Measurements from ENCODE around the gene FOXJ1.

FOXJ1 gene

DNA sequence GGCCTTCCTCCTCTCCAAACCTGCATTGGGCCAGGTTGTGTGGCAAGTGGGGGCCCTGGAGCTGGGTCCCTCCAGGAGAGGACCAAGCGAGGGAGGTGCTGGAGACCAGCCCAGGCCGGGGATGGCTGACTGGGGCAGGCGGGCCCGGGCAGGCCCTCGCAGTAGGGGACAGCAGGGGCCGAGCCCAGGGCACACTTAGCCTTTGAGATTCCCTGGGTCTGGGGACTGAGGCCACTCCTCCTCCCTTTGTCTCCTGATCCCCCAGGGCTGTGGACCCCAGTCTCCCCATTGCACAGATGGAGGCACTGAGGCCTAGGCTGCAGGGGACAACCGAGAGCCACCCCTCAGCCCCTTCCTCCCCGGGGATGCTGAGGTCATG is 5.2 kb downstream of the FOXJ1 start:
- Histone ChIP-seq H3K9ac (ENCODE audit: low read length) (no peak overlapping the region), H3K27me3 (ENCODE audit: control insufficient read depth, insufficient read depth, low read length) (peaks cover 21% of the 10 kb centered on the region), H3K36me3 (ENCODE audit: control insufficient read depth, insufficient read depth, low read length) (no peaks in the 10 kb centered on the region), H3K4me3 (ENCODE audit: low read length) (no peak overlapping the region), H3K27ac (ENCODE audit: low read depth, low read length) (no peak overlapping the region), H3K4me1 (ENCODE audit: control insufficient read depth, insufficient read depth, low read length) (peaks cover under 1% of the 10 kb centered on the region)

DNA sequence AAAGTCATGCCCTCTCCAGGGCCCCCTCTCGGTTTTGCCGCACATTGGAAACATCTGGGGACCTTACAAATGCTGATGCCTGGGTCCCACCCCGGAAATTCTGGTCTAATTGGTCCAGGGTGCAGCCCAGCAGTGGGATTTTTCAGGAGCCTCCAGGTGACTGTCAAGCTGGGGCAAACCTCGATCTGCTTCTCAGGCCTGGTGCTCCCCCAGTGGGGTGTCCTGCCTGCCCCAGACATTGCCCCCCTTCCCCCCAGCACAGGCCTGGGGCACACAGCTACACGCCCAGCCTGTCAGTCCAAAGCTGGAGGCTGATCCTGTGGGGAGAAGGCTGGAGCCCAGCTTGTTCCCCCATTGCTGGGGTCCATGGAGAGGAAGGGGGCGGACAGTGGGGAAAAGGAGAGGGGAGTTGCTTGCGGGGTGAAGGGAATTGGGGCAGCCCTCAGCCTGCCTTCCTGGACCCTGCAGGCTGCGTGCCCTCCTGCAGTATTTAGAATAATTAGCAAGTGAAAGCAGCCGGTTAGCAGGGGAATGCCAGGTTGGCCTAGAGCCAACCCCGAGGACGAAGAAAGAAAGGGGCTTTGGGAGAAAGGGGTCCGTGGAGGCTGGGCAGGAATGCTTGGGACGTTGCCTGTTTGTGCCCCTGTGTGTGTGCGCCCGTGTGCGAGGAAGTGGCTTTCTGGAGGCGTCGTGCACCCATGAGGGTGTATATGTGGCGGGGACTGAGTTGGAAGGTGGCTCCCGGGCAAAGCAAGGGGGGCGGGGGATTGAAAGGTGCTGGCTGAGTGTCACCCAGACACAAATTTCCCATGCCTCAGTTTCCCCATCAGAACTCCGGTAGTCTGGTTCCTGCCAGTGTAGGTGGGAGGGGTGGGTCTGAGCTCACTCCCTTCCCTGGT is 5.9 kb downstream of the FOXJ1 start:
- no peak overlapping the region for H3K27ac ChIP-seq (ENCODE audit: low read depth, low read length)
- no peaks in the 10 kb centered on the region for H3K36me3 ChIP-seq (ENCODE audit: control insufficient read depth, insufficient read depth, low read length)
- H3K9ac ChIP-seq (ENCODE audit: low read length) = no peak overlapping the region
- no peaks in the 10 kb centered on the region for H3K4me1 ChIP-seq (ENCODE audit: control insufficient read depth, insufficient read depth, low read length)
- no peak overlapping the region for H3K4me3 ChIP-seq (ENCODE audit: low read length)
- H3K27me3 ChIP-seq (ENCODE audit: control insufficient read depth, insufficient read depth, low read length) = peaks cover 17% of the 10 kb centered on the region

DNA sequence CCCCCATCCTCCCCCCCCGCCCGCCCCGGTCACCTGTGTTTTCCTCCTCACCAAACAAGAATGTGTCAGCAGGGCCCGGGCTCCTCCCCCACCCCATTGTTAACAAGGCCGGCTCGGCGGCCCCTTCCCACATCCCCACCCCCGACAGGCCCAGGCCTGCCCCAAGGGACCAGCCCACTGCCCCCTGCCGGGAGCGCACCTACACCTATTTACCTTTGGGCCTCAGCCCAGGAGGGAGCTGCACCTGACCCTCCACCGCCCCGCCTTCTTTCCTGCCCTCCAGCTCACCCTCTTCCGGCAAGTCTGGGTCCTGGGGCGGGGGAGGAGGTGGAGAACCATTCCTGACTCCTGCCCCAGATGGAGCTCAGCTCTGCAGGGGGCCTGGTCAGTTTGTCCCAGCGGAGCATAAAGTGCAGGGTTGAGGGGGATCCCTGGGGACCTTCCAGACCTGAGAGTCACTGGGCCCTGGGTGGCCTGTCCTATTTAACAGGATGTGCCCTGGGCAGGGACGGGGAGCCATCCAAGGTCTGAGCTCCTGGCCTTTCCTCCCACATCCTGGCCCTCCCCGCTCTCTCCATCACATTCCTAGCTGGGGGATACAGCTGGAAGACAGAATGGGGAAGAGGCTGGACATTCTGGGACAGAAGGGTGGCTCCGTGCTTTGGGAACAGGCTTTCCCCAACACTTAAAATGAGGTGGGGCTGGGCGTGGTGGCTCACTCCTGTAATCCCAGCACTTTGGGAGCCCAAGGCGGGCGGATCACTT is 8.3 kb downstream of the FOXJ1 start:
- H3K4me3 ChIP-seq (ENCODE audit: low read length) = no peak overlapping the region
- no peaks in the 10 kb centered on the region for H3K4me1 ChIP-seq (ENCODE audit: control insufficient read depth, insufficient read depth, low read length)
- H3K27me3 ChIP-seq (ENCODE audit: control insufficient read depth, insufficient read depth, low read length) = peaks cover 3% of the 10 kb centered on the region
- no peak overlapping the region for H3K27ac ChIP-seq (ENCODE audit: low read depth, low read length)
- no peak overlapping the region for H3K9ac ChIP-seq (ENCODE audit: low read length)
- no peaks in the 10 kb centered on the region for H3K36me3 ChIP-seq (ENCODE audit: control insufficient read depth, insufficient read depth, low read length)

DNA sequence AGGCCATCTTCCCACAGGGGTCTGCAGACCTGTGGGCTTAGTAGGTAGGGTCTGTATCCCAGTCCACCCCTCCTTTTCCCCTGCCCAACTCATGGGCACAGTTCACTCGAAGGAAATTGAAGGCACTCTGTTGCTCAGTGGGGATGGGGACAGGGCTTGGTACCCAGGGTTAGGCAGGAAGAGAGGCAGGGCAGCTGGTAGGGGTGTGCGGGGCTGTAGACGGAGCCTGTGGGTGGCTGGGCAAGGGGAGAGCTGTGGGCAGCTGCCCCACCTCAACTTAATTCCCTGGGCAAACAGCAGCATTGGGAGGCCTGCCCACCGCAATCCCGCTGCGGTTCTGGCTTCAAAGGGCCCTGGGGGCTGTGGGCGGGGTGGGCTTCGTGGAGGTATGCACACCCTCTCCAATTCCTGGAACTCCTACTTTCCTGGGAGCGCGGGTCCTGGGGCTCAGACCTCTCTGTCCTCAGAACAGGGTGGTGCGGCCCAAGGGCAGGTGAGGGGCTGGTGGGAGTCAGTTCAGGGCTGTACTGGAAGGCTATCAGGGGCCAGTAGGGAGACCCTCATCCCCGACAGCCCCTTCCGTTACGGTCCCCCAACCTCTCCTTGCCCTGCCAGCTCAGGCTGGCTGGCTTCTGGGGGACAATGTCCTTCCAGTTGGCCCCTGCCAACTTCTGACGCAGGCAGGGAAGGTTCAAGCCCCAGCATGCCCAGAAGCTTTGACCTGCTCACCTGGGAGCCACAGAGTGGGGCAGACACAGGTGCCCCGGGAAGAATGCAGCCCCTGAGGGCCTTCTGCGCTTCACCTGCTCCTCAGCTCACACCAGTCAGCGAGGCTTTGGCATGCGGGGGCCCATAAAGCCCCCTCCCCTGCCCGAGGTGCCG is 9.1 kb downstream of the FOXJ1 start:
- H3K4me3 ChIP-seq (ENCODE audit: low read length) = no peak overlapping the region
- H3K9ac ChIP-seq (ENCODE audit: low read length) = no peak overlapping the region
- no peaks in the 10 kb centered on the region for H3K4me1 ChIP-seq (ENCODE audit: control insufficient read depth, insufficient read depth, low read length)
- no peaks in the 10 kb centered on the region for H3K36me3 ChIP-seq (ENCODE audit: control insufficient read depth, insufficient read depth, low read length)
- peaks cover 3% of the 10 kb centered on the region for H3K27me3 ChIP-seq (ENCODE audit: control insufficient read depth, insufficient read depth, low read length)
- H3K27ac ChIP-seq (ENCODE audit: low read depth, low read length) = no peak overlapping the region

DNA sequence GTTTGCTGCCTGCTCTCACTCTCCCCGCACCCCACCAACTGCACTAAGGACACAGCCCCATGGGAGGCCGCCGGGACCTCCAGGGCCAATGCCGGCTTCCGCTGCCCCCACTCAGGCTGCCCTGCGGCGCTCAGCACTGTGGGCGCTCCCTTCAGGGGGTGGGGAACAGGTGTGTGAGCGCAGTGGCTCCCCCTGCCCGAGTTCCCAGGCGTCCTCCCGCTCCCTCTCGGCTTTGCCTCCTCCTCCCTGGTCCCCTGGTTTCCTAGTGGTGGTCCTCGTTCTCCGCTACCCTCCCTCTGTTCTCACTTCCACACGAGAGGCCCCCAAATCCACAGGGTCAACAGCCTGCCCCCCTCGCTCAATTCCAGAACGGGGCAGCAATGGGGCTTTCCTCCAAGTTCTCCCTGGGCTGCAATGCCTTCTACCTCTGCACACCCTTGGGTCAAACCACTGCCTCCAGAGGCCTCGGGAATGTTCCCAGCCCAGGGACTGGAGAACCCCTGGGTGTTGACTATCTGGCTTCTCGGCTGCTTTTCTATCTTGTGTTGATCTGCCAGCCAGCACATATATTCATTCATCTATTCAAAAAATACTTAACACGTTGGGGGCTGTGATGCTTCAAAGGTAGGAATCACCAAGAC is 9.9 kb downstream of the FOXJ1 start:
- H3K27me3 ChIP-seq (ENCODE audit: control insufficient read depth, insufficient read depth, low read length) = peaks cover 3% of the 10 kb centered on the region
- no peaks in the 10 kb centered on the region for H3K4me1 ChIP-seq (ENCODE audit: control insufficient read depth, insufficient read depth, low read length)
- H3K4me3 ChIP-seq (ENCODE audit: low read length) = no peak overlapping the region
- H3K9ac ChIP-seq (ENCODE audit: low read length) = no peak overlapping the region
- no peak overlapping the region for H3K27ac ChIP-seq (ENCODE audit: low read depth, low read length)
- no peaks in the 10 kb centered on the region for H3K36me3 ChIP-seq (ENCODE audit: control insufficient read depth, insufficient read depth, low read length)

DNA sequence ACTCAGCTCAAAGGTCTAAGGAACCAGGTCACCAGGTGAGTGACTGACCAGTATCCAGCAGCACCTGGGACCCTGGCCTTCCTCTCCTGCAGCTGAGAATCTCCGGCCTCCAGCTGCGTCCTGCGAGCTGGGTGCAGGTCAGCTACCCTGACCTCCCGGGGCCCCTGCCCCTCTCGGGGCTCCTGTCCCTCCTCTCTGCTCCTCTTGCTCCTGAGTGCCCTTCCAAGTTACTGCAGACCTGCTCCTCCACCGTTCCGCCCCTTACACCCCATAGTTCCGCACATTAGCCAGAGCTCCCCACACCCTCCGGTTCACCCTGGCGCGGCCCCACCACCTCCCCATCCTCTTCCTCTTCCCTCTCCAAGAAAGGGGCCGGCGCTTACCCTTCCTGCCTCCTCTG is 10.6 kb downstream of the FOXJ1 start:
- no peak overlapping the region for H3K27ac ChIP-seq (ENCODE audit: low read depth, low read length)
- peaks cover 3% of the 10 kb centered on the region for H3K27me3 ChIP-seq (ENCODE audit: control insufficient read depth, insufficient read depth, low read length)
- H3K9ac ChIP-seq (ENCODE audit: low read length) = no peak overlapping the region
- H3K4me3 ChIP-seq (ENCODE audit: low read length) = no peak overlapping the region
- H3K36me3 ChIP-seq (ENCODE audit: control insufficient read depth, insufficient read depth, low read length) = no peaks in the 10 kb centered on the region
- H3K4me1 ChIP-seq (ENCODE audit: control insufficient read depth, insufficient read depth, low read length) = no peaks in the 10 kb centered on the region

DNA sequence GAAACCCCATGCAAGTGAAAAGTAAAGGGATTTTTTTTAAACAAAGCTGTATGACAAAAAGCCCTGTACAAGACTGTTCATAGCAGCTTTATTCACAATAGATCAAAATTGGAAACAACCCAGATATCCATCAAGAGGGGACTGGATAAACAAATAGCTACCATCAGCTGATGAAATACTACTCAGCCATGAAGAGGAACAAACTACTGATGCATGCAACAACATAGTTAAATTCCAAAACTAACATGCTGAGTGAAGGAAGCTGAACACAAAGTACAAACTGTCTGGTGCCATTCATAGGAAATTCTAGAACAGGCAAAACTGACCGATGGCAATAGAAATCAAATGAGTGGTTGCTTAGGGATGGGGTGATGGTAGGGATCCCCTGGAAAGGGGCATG is 15.1 kb downstream of the FOXJ1 start:
- Histone ChIP-seq H3K4me1 (ENCODE audit: control insufficient read depth, insufficient read depth, low read length) (no peaks in the 10 kb centered on the region), H3K27ac (ENCODE audit: low read depth, low read length) (no peak overlapping the region)

DNA sequence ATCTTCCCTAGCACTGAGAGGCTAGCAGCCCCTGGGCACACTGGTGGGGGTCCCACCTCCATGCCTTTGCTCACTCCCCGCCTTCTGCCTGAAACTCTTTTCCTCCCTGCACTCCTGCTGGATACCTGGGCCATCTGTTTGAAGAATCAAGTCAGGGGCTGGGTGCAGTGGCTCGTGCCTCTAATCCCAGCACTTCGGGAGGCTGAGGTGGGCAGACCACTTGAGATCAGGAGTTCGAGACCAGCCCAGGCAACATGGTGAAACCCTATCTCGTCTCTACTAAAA is 15.7 kb downstream of the FOXJ1 start:
- Histone ChIP-seq H3K4me1 (ENCODE audit: control insufficient read depth, insufficient read depth, low read length) (no peaks in the 10 kb centered on the region), H3K27me3 (ENCODE audit: control insufficient read depth, insufficient read depth, low read length) (no peaks in the 10 kb centered on the region), H3K4me3 (ENCODE audit: low read length) (no peak overlapping the region), H3K36me3 (ENCODE audit: control insufficient read depth, insufficient read depth, low read length) (no peaks in the 10 kb centered on the region), H3K9ac (ENCODE audit: low read length) (no peak overlapping the region), H3K27ac (ENCODE audit: low read depth, low read length) (no peak overlapping the region)

More for the DNA sequence above, 15.1 kb downstream of the FOXJ1 start:
- H3K4me3 ChIP-seq (ENCODE audit: low read length) = no peak overlapping the region
- no peaks in the 10 kb centered on the region for H3K36me3 ChIP-seq (ENCODE audit: control insufficient read depth, insufficient read depth, low read length)
- H3K27me3 ChIP-seq (ENCODE audit: control insufficient read depth, insufficient read depth, low read length) = no peaks in the 10 kb centered on the region
- H3K9ac ChIP-seq (ENCODE audit: low read length) = no peak overlapping the region

DNA sequence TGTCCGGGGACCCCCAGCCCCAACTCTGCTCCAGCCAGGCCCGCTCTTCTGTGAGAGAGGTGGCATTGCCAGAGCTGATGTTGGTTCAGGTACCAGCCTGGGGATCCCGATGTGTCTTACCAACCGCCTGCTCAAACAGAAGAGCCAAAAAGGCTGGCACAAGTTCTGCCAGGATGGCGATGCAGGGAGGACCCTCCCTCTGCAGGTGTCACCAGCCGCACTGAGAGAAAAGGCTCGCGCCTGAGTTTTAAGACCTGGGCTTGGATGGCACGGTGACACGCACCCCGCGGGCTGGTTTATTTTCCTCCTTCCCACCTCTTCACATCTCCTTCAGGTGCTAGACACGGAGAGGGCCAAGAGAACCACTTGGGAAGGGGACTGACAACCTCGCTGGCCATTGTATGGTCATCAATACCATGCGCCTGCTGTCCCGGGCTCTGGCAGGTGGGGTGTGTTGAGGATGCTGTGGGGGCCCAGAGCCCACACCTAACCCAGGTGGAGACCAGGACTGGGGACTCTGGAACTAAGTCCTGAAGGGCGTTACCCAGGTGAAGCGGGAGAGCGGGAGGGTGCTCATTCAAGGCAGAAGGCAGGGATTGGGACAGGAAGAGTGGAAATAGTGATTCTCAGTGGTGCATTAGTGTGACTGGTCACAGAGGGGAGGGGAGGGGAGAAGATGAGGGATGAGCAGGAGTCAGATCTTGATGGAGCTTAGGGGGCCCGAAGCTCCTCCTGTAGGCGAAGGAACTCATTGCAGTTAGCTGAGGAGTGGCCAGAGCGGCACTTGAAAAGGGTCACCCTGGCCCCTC is 16.3 kb downstream of the FOXJ1 start:
- Histone ChIP-seq H3K4me3 (ENCODE audit: low read length) (no peak overlapping the region), H3K9ac (ENCODE audit: low read length) (no peak overlapping the region), H3K4me1 (ENCODE audit: control insufficient read depth, insufficient read depth, low read length) (no peaks in the 10 kb centered on the region), H3K27me3 (ENCODE audit: control insufficient read depth, insufficient read depth, low read length) (no peaks in the 10 kb centered on the region), H3K27ac (ENCODE audit: low read depth, low read length) (no peak overlapping the region), H3K36me3 (ENCODE audit: control insufficient read depth, insufficient read depth, low read length) (no peaks in the 10 kb centered on the region)

DNA sequence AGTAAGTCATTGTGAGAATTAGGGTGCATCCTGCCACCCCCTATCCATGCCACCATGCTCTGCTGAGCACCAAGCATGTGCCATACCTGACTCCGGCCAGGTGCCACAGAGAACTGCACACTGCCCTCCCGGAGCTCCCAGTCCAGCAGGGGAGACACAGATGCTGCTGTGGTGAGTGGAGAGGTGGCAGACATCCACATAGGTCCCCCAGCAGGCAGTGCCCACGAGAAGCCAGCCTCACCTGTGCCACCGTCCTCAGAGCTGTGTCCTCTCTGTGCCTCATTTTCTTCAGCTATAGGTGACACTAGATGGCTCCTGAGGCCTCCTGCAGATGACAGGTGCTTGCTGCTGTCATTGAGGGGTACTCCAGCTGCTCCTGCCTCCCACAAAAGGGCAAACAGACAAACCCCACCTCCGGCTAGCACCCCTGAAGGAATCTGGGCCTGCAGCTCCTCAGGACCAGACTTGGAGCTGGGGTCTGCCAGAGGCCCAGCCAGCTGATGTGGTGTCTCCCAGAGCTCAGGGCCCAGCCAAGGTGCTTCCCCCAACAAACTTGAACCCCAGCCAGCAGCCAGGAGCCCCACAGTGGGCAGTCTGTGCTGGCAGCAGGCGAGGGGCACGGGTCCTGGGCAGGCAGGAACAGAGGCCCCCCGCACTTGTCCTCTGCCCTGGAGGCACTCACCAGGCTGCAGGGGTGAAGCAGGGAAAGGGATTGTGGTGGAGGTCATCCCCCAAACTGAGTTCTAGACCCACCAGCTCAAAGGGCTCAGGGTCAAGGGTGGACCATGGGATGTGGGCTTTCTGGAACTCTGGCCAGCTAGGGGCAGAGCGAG is 17.1 kb downstream of the FOXJ1 start:
- H3K4me1 ChIP-seq (ENCODE audit: control insufficient read depth, insufficient read depth, low read length) = no peaks in the 10 kb centered on the region
- H3K36me3 ChIP-seq (ENCODE audit: control insufficient read depth, insufficient read depth, low read length) = no peaks in the 10 kb centered on the region
- no peak overlapping the region for H3K9ac ChIP-seq (ENCODE audit: low read length)
- H3K27me3 ChIP-seq (ENCODE audit: control insufficient read depth, insufficient read depth, low read length) = no peaks in the 10 kb centered on the region
- H3K4me3 ChIP-seq (ENCODE audit: low read length) = no peak overlapping the region
- H3K27ac ChIP-seq (ENCODE audit: low read depth, low read length) = no peak overlapping the region

DNA sequence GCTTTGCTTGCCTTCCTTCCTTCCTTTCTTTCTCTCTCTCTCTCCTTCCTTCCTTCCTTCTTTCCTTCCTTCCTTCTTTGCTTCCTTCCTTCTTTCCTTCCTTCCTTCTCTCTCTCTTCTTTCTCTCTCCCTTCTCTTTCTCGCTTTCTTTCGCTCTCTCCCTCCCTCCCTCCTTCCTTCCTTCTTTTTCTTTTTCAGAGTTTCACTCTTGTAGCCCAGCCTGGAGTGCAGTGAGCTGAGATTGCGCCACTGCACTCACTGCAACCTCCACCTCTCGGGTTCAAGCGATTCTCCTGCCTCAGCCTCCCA is 17.9 kb downstream of the FOXJ1 start:
- no peaks in the 10 kb centered on the region for H3K36me3 ChIP-seq (ENCODE audit: control insufficient read depth, insufficient read depth, low read length)
- H3K9ac ChIP-seq (ENCODE audit: low read length) = no peak overlapping the region
- H3K4me1 ChIP-seq (ENCODE audit: control insufficient read depth, insufficient read depth, low read length) = no peaks in the 10 kb centered on the region
- no peak overlapping the region for H3K4me3 ChIP-seq (ENCODE audit: low read length)
- H3K27me3 ChIP-seq (ENCODE audit: control insufficient read depth, insufficient read depth, low read length) = no peaks in the 10 kb centered on the region
- H3K27ac ChIP-seq (ENCODE audit: low read depth, low read length) = no peak overlapping the region

Data from rectal smooth muscle tissue (tissue), 1 donor.